ENCODE measurements around the gene TMEM170B. TPM values are rescaled to one million over a fixed set of nuclear protein-coding genes. Genes with fewer than 3 reads are reported as not detected.

TMEM170B gene
- total RNA-seq, 1 donor = 17.5 TPM

DNA sequence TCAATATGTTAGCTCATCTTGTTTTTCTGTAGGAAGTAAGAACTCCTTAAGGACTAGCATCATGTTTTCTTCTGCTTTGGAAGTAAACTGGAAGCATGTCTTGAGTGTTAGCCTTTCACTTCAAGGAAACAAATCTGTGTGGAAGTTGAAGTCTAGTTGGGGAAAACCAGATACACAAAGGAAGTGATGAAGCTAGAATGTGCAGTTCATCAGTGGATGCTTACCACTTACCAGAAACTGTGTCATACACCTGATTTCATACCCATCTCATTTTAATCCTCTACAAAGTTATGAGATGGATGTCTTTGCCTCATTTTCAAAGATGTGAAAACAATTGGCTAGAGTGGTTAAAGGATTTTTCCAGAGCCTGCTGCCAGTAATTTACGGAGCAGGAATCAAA, 75.8 kb downstream of the TMEM170B start:
- Histone ChIP-seq H3K4me3 (ENCODE audit: low read length) (no peak overlapping the region), H3K9me3 (ENCODE audit: low read depth, low read length) (no peaks in the 10 kb centered on the region), H3K4me1 (ENCODE audit: insufficient read depth, low read length) (no peaks in the 10 kb centered on the region), H3K27me3 (ENCODE audit: insufficient read depth, low read length) (no peaks in the 10 kb centered on the region)

DNA sequence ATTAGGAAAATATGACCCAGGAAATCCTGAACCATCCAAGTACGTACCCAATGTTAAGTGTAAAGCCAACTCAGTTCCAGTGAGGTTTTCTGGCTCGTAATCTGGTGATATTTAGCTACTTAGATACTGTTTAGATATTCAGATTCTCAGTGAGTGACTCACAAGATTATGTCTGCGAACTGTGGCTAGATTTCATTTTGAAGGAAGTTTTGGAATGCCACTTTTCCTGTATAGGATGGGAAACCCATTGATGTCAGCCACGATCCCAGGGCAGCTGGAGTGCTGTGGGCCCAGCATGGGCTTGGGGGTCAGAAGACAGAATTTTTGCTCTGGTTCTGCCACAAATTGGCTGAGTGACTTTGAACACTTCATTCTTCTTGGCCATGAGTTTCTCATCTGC, 76.3 kb downstream of the TMEM170B start:
- no peaks in the 10 kb centered on the region for H3K27me3 ChIP-seq (ENCODE audit: insufficient read depth, low read length)
- H3K4me1 ChIP-seq (ENCODE audit: insufficient read depth, low read length) = no peaks in the 10 kb centered on the region
- no peaks in the 10 kb centered on the region for H3K9me3 ChIP-seq (ENCODE audit: low read depth, low read length)
- H3K4me3 ChIP-seq (ENCODE audit: low read length) = no peak overlapping the region

DNA sequence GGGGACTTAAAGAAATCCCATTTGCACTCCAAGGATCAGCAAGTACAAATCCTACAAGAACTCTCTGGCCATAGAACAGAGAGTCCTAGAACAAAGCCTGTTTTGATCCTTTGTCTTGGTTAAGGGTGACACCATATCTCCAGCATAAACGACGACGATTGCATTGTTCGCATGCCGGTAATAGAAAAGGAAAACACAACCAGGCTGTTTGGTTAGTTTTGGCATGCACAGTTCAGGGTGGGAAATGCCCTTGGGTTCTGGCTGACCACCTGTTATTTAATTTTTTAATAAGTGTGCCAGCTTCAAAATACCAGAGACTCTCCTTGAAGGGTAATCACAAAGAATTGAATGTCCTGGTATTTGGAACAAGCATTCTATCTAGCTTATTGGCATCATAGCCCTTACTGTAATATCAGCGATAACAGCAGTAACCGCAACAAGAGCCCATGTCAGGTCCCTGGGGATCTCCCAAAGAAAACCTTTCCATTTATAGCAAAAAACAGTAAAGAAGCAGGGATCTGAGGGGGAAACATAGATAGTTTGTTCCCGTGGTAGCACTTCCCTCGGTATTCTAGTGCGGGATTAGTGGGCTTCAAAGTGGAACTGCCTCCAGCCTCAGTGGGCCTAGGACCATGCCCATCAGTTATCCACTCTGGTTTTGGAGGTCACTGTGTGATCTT, 77.1 kb downstream of the TMEM170B start:
- no peak overlapping the region for H3K4me3 ChIP-seq (ENCODE audit: low read length)
- no peaks in the 10 kb centered on the region for H3K4me1 ChIP-seq (ENCODE audit: insufficient read depth, low read length)
- H3K27me3 ChIP-seq (ENCODE audit: insufficient read depth, low read length) = no peaks in the 10 kb centered on the region
- H3K9me3 ChIP-seq (ENCODE audit: low read depth, low read length) = no peaks in the 10 kb centered on the region

DNA sequence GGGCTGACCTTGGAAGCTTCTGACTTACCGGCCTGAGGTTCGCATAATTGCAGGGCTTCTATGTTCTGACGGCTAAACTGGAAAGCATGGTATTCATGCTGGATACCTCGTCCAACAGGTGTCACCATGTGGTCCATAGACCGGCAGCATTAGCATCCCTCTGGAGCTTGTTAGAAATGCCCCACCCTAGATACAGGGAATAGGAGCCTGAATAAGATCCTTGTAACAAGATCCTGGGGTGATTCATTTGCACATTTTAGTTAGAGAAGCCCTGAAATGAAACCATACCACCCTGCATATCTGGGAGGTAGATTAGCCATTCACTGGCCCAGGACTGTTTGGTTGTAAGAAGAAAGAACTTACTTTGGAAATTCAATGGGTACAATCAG, 77.7 kb downstream of the TMEM170B start:
- no peaks in the 10 kb centered on the region for H3K9me3 ChIP-seq (ENCODE audit: low read depth, low read length)
- H3K4me3 ChIP-seq (ENCODE audit: low read length) = no peak overlapping the region
- no peaks in the 10 kb centered on the region for H3K27me3 ChIP-seq (ENCODE audit: insufficient read depth, low read length)
- no peaks in the 10 kb centered on the region for H3K4me1 ChIP-seq (ENCODE audit: insufficient read depth, low read length)

DNA sequence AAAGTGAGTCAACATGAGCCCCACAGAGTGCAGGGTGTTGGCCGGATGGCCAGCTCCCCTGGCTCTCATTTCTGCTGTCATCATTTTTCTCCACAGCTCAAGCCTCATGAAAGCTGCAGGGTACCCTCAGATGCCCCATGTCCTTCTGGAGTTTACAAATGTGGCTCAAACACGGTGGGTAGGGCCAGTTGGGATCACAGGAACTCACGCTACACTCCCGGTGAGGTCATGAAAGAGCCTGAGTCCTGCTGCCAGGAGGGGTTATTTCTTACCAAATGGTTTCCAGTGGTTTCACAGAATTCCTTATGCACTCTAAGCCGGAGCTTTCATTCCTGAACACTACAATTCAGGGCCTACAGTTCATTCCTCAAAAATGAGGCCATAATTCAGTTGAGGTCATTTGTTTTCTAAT, 78.7 kb downstream of the TMEM170B start:
- no peaks in the 10 kb centered on the region for H3K4me1 ChIP-seq (ENCODE audit: insufficient read depth, low read length)
- no peaks in the 10 kb centered on the region for H3K9me3 ChIP-seq (ENCODE audit: low read depth, low read length)
- H3K27me3 ChIP-seq (ENCODE audit: insufficient read depth, low read length) = no peaks in the 10 kb centered on the region

DNA sequence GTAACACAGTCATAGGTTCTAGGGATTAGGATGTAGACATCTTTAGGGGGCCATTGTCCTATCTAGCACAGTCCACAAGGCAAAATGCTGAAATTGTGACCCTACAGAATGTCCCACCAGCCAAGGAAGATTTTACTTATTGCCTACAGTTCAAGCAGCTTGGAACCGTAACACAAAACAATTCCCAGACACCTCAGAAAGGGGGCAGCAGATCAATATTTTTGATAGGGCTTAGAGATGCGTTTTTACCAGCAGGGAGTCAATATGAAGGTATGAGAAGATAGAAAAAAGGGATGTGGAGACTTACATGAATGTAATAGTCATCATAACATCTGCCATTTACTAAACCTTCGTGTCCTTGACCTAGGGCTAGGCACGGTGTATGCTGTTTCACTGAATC, 81.0 kb downstream of the TMEM170B start:
- no peaks in the 10 kb centered on the region for H3K9me3 ChIP-seq (ENCODE audit: low read depth, low read length)
- H3K4me1 ChIP-seq (ENCODE audit: insufficient read depth, low read length) = no peaks in the 10 kb centered on the region
- no peak overlapping the region for H3K4me3 ChIP-seq (ENCODE audit: low read length)
- no peaks in the 10 kb centered on the region for H3K27me3 ChIP-seq (ENCODE audit: insufficient read depth, low read length)

More for the DNA sequence above, 78.7 kb downstream of the TMEM170B start:
- H3K4me3 ChIP-seq (ENCODE audit: low read length) = no peak overlapping the region

DNA sequence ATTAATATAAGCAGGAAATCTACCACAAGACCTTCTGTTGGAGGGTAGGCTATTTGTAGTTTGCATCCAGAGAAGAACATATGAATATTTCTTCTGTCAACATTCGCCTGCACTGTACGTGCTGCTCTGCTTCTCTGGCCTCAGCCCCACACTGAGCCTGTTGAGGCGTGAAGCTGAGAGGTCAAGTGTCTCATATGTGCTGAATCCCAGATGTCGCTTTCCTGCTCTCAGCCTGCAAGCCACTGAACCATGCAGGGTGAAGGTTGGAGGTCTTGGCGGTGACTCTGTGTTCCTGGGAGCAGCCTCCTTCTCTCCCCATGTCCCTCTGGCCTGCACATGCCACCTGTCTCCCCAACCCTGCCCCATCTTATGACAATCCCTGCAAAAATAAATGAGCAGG, 83.6 kb downstream of the TMEM170B start:
- H3K4me1 ChIP-seq (ENCODE audit: insufficient read depth, low read length) = no peaks in the 10 kb centered on the region
- H3K4me3 ChIP-seq (ENCODE audit: low read length) = no peak overlapping the region
- H3K27me3 ChIP-seq (ENCODE audit: insufficient read depth, low read length) = no peaks in the 10 kb centered on the region
- no peaks in the 10 kb centered on the region for H3K9me3 ChIP-seq (ENCODE audit: low read depth, low read length)

DNA sequence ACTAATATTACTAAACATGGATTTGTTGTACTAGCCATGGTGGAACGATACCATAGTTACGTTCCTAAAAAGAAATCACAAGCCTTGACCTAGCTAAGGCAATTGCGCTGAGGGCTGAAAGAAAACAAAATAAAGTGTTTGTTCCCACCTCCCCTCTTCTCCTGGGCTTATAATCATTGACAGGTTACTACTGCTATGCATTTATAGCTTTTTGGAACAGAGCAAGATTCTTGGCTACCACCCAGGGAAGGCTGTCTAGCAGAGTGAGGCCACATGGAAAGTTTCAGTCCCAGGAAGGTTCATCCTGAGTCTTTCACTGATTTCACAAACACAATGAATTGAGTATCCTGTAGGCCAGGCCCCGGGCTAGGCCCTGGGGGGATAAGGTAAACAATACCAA, 84.6 kb downstream of the TMEM170B start:
- H3K4me1 ChIP-seq (ENCODE audit: insufficient read depth, low read length) = no peaks in the 10 kb centered on the region
- no peak overlapping the region for H3K4me3 ChIP-seq (ENCODE audit: low read length)
- no peaks in the 10 kb centered on the region for H3K9me3 ChIP-seq (ENCODE audit: low read depth, low read length)
- no peaks in the 10 kb centered on the region for H3K27me3 ChIP-seq (ENCODE audit: insufficient read depth, low read length)

DNA sequence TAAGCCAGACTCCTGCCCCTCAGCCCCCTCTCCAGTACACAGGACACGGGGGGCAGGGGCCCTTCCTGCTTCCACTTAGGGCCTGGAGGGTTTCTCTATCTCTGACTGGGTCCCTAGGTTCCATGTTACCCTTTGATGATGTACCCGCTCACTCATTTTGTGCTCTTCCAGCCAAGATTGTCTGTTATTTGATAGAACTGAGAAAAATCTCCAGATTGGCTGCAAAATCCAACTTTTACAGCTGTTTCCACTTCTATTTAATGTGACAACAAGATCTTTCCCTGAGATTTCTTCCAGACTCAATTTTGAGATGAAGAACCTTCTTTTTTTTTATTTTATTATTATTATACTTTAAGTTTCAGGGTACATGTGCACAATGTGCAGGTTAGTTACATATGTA, 85.7 kb downstream of the TMEM170B start:
- Histone ChIP-seq H3K4me3 (ENCODE audit: low read length) (no peak overlapping the region), H3K4me1 (ENCODE audit: insufficient read depth, low read length) (no peaks in the 10 kb centered on the region), H3K9me3 (ENCODE audit: low read depth, low read length) (no peaks in the 10 kb centered on the region), H3K27me3 (ENCODE audit: insufficient read depth, low read length) (no peaks in the 10 kb centered on the region)

DNA sequence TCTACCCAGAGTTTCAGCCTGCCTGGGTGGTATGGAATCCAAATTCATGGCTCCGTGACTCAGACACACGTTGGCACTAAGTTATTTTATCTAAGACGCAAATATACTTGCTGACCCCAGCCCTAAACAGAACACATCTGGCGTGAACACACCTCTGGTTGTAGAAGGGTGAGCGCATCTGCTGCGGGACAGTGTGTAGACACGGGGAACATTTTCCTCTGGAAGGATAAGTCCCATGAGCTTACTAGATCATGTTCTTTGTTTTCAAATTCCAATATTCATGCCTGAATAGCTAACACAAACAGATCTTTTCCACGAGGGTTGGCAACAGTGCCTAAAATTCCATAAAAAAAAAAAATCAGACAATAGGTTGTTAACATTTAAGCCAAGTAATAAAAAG, 87.8 kb downstream of the TMEM170B start:
- Histone ChIP-seq H3K4me3 (ENCODE audit: low read length) (no peak overlapping the region), H3K27me3 (ENCODE audit: insufficient read depth, low read length) (no peaks in the 10 kb centered on the region), H3K9me3 (ENCODE audit: low read depth, low read length) (no peaks in the 10 kb centered on the region), H3K4me1 (ENCODE audit: insufficient read depth, low read length) (no peaks in the 10 kb centered on the region)

DNA sequence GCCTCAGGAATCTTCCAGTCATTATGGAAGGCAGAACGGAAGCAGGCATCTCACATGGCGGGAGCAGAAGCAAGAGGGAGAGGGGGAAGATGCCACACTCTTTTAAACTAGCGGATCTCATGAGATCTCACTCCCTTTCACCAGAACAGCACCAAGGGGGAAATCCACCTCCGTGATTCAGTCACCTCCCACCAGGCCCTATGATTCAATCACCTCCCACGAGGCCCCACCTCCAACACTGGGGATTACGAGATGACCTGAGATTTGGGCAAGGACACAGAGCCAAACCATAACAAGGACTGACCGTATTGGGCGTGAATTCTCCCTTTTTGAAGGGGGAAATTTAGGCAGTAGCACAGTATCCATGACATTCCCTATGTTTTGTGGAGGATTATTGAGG, 88.8 kb downstream of the TMEM170B start:
- H3K4me3 ChIP-seq (ENCODE audit: low read length) = no peak overlapping the region
- no peaks in the 10 kb centered on the region for H3K9me3 ChIP-seq (ENCODE audit: low read depth, low read length)
- H3K27me3 ChIP-seq (ENCODE audit: insufficient read depth, low read length) = no peaks in the 10 kb centered on the region
- no peaks in the 10 kb centered on the region for H3K4me1 ChIP-seq (ENCODE audit: insufficient read depth, low read length)

DNA sequence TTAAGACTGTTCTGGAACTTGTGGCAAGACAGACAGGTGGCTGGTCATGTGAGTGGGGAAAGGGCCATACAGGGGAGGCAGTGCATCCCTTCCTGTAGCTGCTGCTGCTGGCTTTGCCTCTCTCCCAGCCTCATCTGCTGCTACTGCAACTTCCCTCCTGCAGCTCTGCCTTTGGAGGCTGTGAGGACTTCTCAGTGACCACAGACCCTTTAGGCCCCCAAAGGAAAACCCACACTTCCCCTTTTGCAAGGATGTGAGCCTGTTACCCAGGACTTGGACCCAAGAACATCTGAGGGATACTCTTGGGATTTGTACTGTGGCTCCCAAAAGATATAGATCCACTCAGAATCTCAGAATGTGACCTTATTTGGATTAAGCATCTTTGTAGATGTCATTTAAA, 91.0 kb downstream of the TMEM170B start:
- Histone ChIP-seq H3K27me3 (ENCODE audit: insufficient read depth, low read length) (no peaks in the 10 kb centered on the region), H3K4me3 (ENCODE audit: low read length) (no peak overlapping the region), H3K9me3 (ENCODE audit: low read depth, low read length) (no peaks in the 10 kb centered on the region), H3K4me1 (ENCODE audit: insufficient read depth, low read length) (no peaks in the 10 kb centered on the region)

DNA sequence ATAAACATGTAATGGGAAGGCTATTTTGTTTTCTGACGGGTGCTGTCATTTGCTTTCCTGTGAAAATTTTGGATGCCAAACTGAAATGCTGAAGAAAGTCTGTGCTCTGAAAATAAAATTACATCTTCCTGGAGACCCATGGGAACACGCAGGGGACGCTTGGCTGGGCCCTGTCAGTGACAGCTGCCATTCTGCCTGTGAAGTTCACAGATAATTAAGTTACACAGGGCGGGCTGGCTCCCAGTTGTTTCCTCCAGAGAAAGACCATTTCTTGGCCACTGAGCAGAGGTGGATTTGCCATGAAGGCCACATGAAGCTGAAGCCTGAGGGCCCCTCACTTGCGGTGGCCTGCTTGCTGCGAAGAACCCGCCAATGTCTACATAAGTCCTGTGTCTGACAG, 93.5 kb downstream of the TMEM170B start:
- Histone ChIP-seq H3K4me1 (ENCODE audit: insufficient read depth, low read length) (no peaks in the 10 kb centered on the region), H3K9me3 (ENCODE audit: low read depth, low read length) (no peaks in the 10 kb centered on the region), H3K27me3 (ENCODE audit: insufficient read depth, low read length) (no peaks in the 10 kb centered on the region), H3K4me3 (ENCODE audit: low read length) (no peak overlapping the region)

DNA sequence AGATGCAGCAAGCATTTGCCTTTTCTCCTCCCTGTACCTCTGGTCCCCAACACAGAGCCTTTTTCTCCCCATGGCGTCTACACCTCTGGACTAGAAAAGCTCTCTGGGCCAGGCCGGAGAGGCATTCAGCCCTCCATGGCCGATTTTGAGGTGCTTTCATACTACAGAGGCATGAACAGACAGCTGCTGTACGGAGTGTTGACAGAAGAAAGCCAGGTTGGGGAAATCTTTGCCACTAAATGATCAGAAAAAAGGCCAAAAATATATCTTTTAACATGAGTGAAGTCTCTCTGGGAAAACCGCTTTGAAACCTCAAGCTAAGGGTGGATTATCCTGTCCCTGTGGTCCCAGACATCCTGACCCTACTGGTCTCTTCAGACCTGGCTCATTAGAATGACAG, 94.0 kb downstream of the TMEM170B start:
- Histone ChIP-seq H3K9me3 (ENCODE audit: low read depth, low read length) (no peaks in the 10 kb centered on the region), H3K4me3 (ENCODE audit: low read length) (no peak overlapping the region), H3K27me3 (ENCODE audit: insufficient read depth, low read length) (no peaks in the 10 kb centered on the region), H3K4me1 (ENCODE audit: insufficient read depth, low read length) (no peaks in the 10 kb centered on the region)

DNA sequence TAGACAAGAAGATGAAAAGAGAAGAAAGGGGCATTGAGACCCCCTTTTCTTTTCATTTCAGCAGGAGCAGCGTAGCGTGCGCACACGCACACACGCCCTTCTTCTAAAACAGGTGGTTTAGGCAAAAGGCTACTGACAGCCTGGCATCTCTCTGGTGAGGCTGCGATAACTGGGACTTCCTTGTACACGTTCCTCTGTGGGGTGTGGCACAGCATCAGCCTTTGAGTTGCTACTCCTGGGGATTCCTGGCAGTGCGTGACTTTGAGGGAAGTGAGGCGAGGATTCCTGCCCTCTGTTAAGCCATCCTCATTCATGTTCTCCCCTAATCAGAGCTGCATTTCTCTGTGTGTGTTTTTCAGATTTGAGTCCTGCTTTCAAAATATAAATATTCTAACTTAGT, 94.7 kb downstream of the TMEM170B start:
- Histone ChIP-seq H3K4me1 (ENCODE audit: insufficient read depth, low read length) (no peaks in the 10 kb centered on the region), H3K9me3 (ENCODE audit: low read depth, low read length) (no peaks in the 10 kb centered on the region), H3K27me3 (ENCODE audit: insufficient read depth, low read length) (no peaks in the 10 kb centered on the region), H3K4me3 (ENCODE audit: low read length) (no peak overlapping the region)

DNA sequence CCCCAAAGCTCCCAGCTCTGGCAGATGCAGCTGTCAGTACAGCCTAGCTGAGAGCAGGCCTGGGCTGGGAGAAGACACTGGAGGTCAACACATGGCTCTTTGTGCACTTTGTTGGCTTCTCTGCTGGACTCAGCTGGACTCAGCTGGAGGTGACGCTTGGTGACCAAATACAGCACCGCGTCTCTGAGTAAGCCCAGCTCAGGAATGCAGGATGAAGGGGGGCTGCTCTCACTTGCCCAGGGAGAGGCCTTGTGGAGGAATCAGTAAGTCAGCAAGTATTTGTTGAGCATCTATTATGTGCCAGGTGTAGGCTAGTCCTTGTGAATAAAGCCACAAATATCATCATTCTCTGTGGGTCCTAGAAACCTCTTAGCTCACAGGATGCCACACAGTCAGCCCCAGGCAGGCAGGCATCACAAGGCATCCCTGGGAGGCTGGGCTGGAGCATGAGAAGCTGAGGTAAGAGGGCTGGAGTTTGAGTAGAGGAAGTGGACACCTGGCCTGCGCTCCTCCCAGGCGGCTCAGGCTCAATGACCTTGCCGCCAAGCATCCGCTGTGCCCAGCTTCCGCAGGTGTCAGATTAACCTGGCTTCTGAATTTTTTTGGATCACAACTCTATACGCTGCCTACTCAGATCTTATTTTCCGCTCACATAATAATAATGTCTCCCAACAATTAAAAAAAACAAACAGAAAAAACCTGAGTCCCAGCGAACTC, 95.4 kb downstream of the TMEM170B start:
- no peaks in the 10 kb centered on the region for H3K4me1 ChIP-seq (ENCODE audit: insufficient read depth, low read length)
- H3K9me3 ChIP-seq (ENCODE audit: low read depth, low read length) = no peaks in the 10 kb centered on the region
- no peaks in the 10 kb centered on the region for H3K27me3 ChIP-seq (ENCODE audit: insufficient read depth, low read length)
- H3K4me3 ChIP-seq (ENCODE audit: low read length) = no peak overlapping the region
